ENCODE results near the gene BTBD9. TPM values are rescaled to one million over a fixed set of nuclear protein-coding genes. Genes with fewer than 3 reads are reported as not detected.

The BTBD9 gene
- total and polyA plus RNA-seq, 2 experiments from 2014 or later: 13.0 to 17.0 TPM

- Histone ChIP-seq H2AFZ (no peak overlapping the region), H3K27me3 (no peaks in the 10 kb centered on the region), H3K4me1 (ENCODE audit: insufficient read depth) (no peaks in the 10 kb centered on the region), H3K27ac (no peak overlapping the region), H3K9me2 (replicated peaks; ENCODE audit: insufficient read depth) (no peaks in the 10 kb centered on the region), H3K9me3 (ENCODE audit: low read depth) (no peaks in the 10 kb centered on the region), H3K79me2 (no peaks in the 10 kb centered on the region), H3K4me3 (no peak overlapping the region), H4K20me1 (ENCODE audit: insufficient read depth, poor library complexity, severe bottlenecking) (no peaks in the 10 kb centered on the region), H3K4me2 (no peak overlapping the region), H3K36me3 (replicated peaks; ENCODE audit: insufficient read depth, low read depth) (no peaks in the 10 kb centered on the region)
- TF ChIP-seq EZH2 (IDR thresholded peaks at IDR 0.05; ENCODE audit: borderline replicate concordance): no peak
- TF ChIP-seq CTCF (IDR thresholded peaks at IDR 0.05; ENCODE audit: poor library complexity): no peak
- no peak for TF ChIP-seq EZH2phosphoT487 (IDR thresholded peaks at IDR 0.05; ENCODE audit: low read depth, severe bottlenecking, unreplicated experiment)
- no peak for DNase-seq (ENCODE audit: low spot score)
Observed at GRCh38 chr6:38579010-38579628, 60.6 kb downstream of the BTBD9 start.

- H3K27me3 ChIP-seq: no peaks in the 10 kb centered on the region
- H3K27ac ChIP-seq: no peak overlapping the region
- no peak overlapping the region for H3K4me3 ChIP-seq
- H3K36me3 ChIP-seq (replicated peaks; ENCODE audit: insufficient read depth, low read depth): no peaks in the 10 kb centered on the region
- no peak overlapping the region for H2AFZ ChIP-seq
- 63% methylated on average over 6 of the region's 6 CpGs for WGBS (ENCODE audit: low lambda C conversion rate, missing lambda C conversion rate)
- no peaks in the 10 kb centered on the region for H3K9me3 ChIP-seq (ENCODE audit: low read depth)
- DNase-seq (ENCODE audit: low spot score): no peak
- H3K79me2 ChIP-seq: no peaks in the 10 kb centered on the region
- no peak overlapping the region for H3K4me2 ChIP-seq
- no peaks in the 10 kb centered on the region for H4K20me1 ChIP-seq (ENCODE audit: insufficient read depth, poor library complexity, severe bottlenecking)
- H3K9me2 ChIP-seq (replicated peaks; ENCODE audit: insufficient read depth): no peaks in the 10 kb centered on the region
- no peaks in the 10 kb centered on the region for H3K4me1 ChIP-seq (ENCODE audit: insufficient read depth)
- TF ChIP-seq CTCF (IDR thresholded peaks at IDR 0.05; ENCODE audit: poor library complexity) (no peak), EZH2 (IDR thresholded peaks at IDR 0.05; ENCODE audit: borderline replicate concordance) (no peak), EZH2phosphoT487 (IDR thresholded peaks at IDR 0.05; ENCODE audit: low read depth, severe bottlenecking, unreplicated experiment) (no peak)
Observed at GRCh38 chr6:38578075-38578474, 61.7 kb downstream of the BTBD9 start.

- Histone ChIP-seq H4K20me1 (ENCODE audit: insufficient read depth, poor library complexity, severe bottlenecking) (no peaks in the 10 kb centered on the region), H2AFZ (no peak overlapping the region), H3K79me2 (no peaks in the 10 kb centered on the region), H3K4me1 (ENCODE audit: insufficient read depth) (no peaks in the 10 kb centered on the region), H3K4me3 (no peak overlapping the region), H3K27me3 (no peaks in the 10 kb centered on the region), H3K9me3 (ENCODE audit: low read depth) (no peaks in the 10 kb centered on the region), H3K4me2 (no peak overlapping the region), H3K27ac (no peak overlapping the region), H3K36me3 (replicated peaks; ENCODE audit: insufficient read depth, low read depth) (no peaks in the 10 kb centered on the region), H3K9me2 (replicated peaks; ENCODE audit: insufficient read depth) (no peaks in the 10 kb centered on the region)
- TF ChIP-seq EZH2 (IDR thresholded peaks at IDR 0.05; ENCODE audit: borderline replicate concordance) (no peak), CTCF (IDR thresholded peaks at IDR 0.05; ENCODE audit: poor library complexity) (no peak), EZH2phosphoT487 (IDR thresholded peaks at IDR 0.05; ENCODE audit: low read depth, severe bottlenecking, unreplicated experiment) (no peak)
- WGBS (ENCODE audit: low lambda C conversion rate, missing lambda C conversion rate): 87% methylated on average over 2 of the region's 2 CpGs
- DNase-seq (ENCODE audit: low spot score): no peak
Observed at GRCh38 chr6:38577492-38577891, 62.2 kb downstream of the BTBD9 start.

Measured in hepatocyte (in vitro differentiated cells).